Parathyroid adenoma (tissue), 2 donors: ENCODE results near the gene ZNF841.
"Not testable (repeated sequence)": the region's sequence is repeated elsewhere in the genome, so short reads cannot be mapped to it uniquely, and the experiment has no call there.

ENCODE experiments used
- H2AFZ ChIP-seq: fragments of 300-600 bp; sonication (generic); one replicate; pipeline ENCODE4 v1.7.0; 2017; ENCODE audit warnings: antibody characterized with exemption, mild to moderate bottlenecking
- H3K27ac ChIP-seq: fragments of 300-600 bp; sonication (generic); one replicate; pipeline ENCODE4 v1.7.0; 2017
- H3K27me3 ChIP-seq: fragments of 300-600 bp; sonication (generic); one replicate; pipeline ENCODE4 v1.7.0; 2017; ENCODE audit warnings: low read length; ENCODE audit not compliant: control insufficient read depth, insufficient read depth
- H3K36me3 ChIP-seq: fragments of 300-600 bp; sonication (generic); one replicate; pipeline ENCODE4 v1.7.0; 2017; ENCODE audit warnings: low read length; ENCODE audit not compliant: control insufficient read depth, insufficient read depth
- H3K4me1 ChIP-seq: fragments of 300-600 bp; sonication (generic); one replicate; pipeline ENCODE4 v1.7.0; 2017; ENCODE audit warnings: control low read depth
- H3K4me2 ChIP-seq: fragments of 300-600 bp; sonication (generic); one replicate; pipeline ENCODE4 v1.7.0; 2017; ENCODE audit warnings: low read length
- H3K4me3 ChIP-seq: fragments of 300-600 bp; sonication (generic); one replicate; pipeline ENCODE4 v1.7.0; 2017; ENCODE audit warnings: low read depth, low read length
- H3K79me2 ChIP-seq: fragments of 300-600 bp; sonication (generic); one replicate; pipeline ENCODE4 v1.7.0; 2017; ENCODE audit warnings: control low read depth
- H3K9ac ChIP-seq: fragments of 300-600 bp; sonication (generic); one replicate; pipeline ENCODE4 v1.7.0; 2017; ENCODE audit warnings: mild to moderate bottlenecking
- H3K9me3 ChIP-seq: fragments of 300-600 bp; sonication (generic); one replicate; pipeline ENCODE4 v1.7.0; 2017; ENCODE audit warnings: low read length; ENCODE audit not compliant: control insufficient read depth
- CTCF ChIP-seq: fragments of 300-600 bp; sonication (generic); IDR thresholded peaks from one replicate; pipeline ENCODE4 v1.7.0; 2017; ENCODE audit warnings: antibody characterized with exemption, mild to moderate bottlenecking
- donor health status: primary hyperparathyroidism.

ZNF841 gene

DNA sequence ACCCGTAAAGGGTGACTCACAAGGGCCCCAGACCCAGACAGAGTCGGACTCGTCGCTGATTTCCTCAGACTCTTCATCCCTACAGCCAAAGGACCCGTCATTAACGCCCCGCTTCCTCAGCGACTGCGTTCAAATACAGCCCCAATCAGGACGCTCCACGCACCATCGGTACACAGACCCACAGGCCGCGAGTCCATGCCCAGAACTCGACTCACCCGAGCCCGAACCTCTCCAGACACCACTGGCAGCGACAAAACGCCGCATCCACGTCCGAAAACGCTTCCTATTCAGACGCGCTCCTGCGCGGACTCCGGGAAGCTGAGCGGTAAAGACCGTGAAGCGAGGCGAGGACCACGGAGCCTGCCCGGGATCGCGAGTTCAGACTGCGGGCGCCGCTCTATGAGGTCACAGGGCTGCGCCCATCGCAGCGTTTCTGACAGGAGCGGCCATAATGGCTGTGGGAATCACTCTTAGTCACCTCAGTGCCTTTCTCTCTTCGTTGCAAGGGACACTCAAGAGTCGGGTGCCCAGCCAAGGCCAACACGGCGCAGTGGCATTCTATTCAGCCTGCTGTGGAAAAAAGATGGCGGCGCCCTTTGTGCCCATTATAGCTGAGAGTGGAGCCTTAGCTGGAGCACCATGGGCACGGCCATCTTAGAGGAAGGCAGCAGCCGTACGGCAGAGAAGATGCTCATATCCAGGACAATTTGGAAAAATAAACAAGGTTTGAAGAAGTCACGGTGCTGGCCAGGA lies 67.4 kb downstream of the ZNF841 start, which contains the start of gene ZNF614:
ZNF614 (minus strand) TSS at position 353 of the 753 bp plus-strand sequence. CDS start 2,634 bp downstream, outside the sequence.
- Histone ChIP-seq H3K4me1 (no peaks in the 10 kb centered on the region), H3K36me3 (no peaks in the 10 kb centered on the region), H3K79me2 (no peaks in the 10 kb centered on the region), H3K9ac (peak within 1 kb of the TSS; percentile 5), H3K27me3 (no peaks in the 10 kb centered on the region), H3K4me3 (peak within 1 kb of the TSS; percentile 87), H3K4me2 (peak within 1 kb of the TSS; percentile 88), H3K9me3 (peaks cover 4% of the 10 kb centered on the region), H3K27ac (peak within 1 kb of the TSS; percentile 92), H2AFZ (peak within 1 kb of the TSS; percentile 81)
- TF ChIP-seq CTCF = no peak

DNA sequence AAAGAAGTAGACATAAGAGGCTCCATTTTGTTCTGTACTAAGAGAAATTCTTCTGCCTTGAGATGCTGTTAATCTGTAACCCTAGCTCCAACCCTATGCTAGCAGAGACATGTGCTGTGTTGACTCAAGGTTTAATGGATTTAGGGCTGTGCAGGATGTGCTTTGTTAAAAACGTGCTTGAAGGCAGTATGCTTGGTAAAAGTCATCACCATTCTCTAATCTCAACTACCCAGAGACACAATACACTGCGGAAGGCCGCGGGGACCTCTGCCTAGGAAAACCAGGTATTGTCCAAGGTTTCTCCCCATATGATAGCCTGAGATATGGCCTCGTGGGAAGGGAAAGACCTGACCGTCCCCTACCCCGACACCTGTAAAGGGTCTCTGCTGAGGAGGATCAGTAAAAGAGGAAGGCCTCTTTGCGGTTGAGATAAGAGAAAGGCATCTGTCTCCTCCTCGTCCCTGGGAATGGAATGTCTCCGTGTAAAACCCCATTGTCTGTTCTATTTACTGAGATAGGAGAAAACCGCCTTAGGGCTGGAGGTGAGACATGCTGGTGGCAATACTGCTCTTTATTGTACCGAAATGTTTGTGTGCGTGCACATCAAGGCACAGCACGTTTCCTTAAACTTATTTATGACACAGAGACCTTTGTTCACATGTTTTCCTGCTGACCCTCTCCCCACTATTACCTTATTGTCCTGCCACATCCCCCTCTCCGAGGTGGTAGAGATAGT lies 69.1 kb downstream of the ZNF841 start:
- not testable (repeated sequence) for H3K9me3 ChIP-seq, H3K4me1 ChIP-seq, H3K4me2 ChIP-seq, H3K27me3 ChIP-seq, H3K36me3 ChIP-seq, H2AFZ ChIP-seq, H3K9ac ChIP-seq, H3K4me3 ChIP-seq, H3K79me2 ChIP-seq, H3K27ac ChIP-seq

DNA sequence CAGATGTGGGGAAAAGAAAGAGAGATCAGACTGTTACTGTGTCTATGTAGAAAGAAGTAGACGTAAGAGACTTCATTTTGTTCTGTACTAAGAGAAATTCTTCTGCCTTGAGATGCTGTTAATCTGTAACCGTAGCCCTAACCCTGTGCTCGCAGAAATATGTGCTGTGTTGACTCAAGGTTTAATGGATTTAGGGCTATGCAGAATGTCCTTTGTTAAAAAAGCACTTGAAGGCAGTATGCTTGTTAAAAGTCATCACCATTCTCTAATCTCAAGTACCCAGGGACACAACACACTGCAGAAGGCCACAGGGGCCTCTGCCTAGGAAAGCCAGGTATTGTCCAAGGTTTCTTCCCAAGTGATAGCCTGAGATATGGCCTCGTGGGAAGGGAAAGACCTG lies 71.1 kb downstream of the ZNF841 start:
- H3K4me1 ChIP-seq, H3K27ac ChIP-seq, H3K9ac ChIP-seq, H3K9me3 ChIP-seq, H3K27me3 ChIP-seq, H3K36me3 ChIP-seq, H3K4me3 ChIP-seq, H2AFZ ChIP-seq, H3K4me2 ChIP-seq, H3K79me2 ChIP-seq: not testable (repeated sequence)

- Histone ChIP-seq H3K4me1 (no peaks in the 10 kb centered on the region), H3K9me3 (no peaks in the 10 kb centered on the region), H3K27ac (no peak overlapping the region), H3K9ac (no peak overlapping the region), H3K36me3 (no peaks in the 10 kb centered on the region), H3K79me2 (no peaks in the 10 kb centered on the region), H3K27me3 (no peaks in the 10 kb centered on the region), H2AFZ (no peak overlapping the region), H3K4me2 (no peak overlapping the region), H3K4me3 (no peak overlapping the region)
- TF ChIP-seq CTCF = no peak
Observed at GRCh38 chr19:52022193-52022592, 73.4 kb downstream of the ZNF841 start.

GRCh38 chr19:52020506-52020905 lies 75.1 kb downstream of the ZNF841 start:
- no peaks in the 10 kb centered on the region for H3K36me3 ChIP-seq
- no peaks in the 10 kb centered on the region for H3K79me2 ChIP-seq
- no peak overlapping the region for H3K4me3 ChIP-seq
- no peaks in the 10 kb centered on the region for H3K4me1 ChIP-seq
- H3K27ac ChIP-seq = no peak overlapping the region
- H3K27me3 ChIP-seq = no peaks in the 10 kb centered on the region
- H3K9ac ChIP-seq = no peak overlapping the region
- no peak overlapping the region for H2AFZ ChIP-seq
- TF ChIP-seq CTCF = no peak
- H3K9me3 ChIP-seq = no peaks in the 10 kb centered on the region
- no peak overlapping the region for H3K4me2 ChIP-seq
